Panc1 (cell line): ENCODE measurements around the gene BNIP2. TPM values are rescaled to one million over a fixed set of nuclear protein-coding genes. Genes with fewer than 3 reads are reported as not detected.

Experiments
- ATAC-seq: fragments of 200-7000 bp; cut with Tn5 transposase; 2 replicates; pipeline ENCODE4 v1.9.1; 2020; ENCODE audit warnings: mild to moderate bottlenecking, moderate library complexity
- BruUV-seq: library from RNA; stranded (reverse); fragments of 400-500 nt; replicated peaks from 2 replicates; lab custom pipeline; 2021; lab: Mats Ljungman, UMichigan
- CTCF ChIA-PET: fragments of 300-600 bp; sonication (Branson Sonifier 250); formaldehyde crosslinking; loops from one replicate; lab custom pipeline; 2022; ENCODE audit warnings: antibody characterized with exemption; lab: Charles Lee
- POLR2A ChIA-PET: fragments of 300-600 bp; sonication (Branson Sonifier 250); formaldehyde crosslinking; loops from one replicate; lab custom pipeline; 2022; ENCODE audit warnings: antibody characterized with exemption; lab: Charles Lee
- DNase-seq: peaks from one replicate; pipeline ENCODE4 v3.0.0-alpha.2; 2010; ENCODE audit warnings: low read depth, low spot score
- H3K27ac ChIP-seq: 2 replicates; pipeline ENCODE4 v1.5.1; 2011; ENCODE audit warnings: mild to moderate bottlenecking, low read length, inconsistent platforms
- H3K27me3 ChIP-seq: fragments of 200-500 bp; sonication (Bioruptor generic); 2 replicates; pipeline ENCODE4 v1.6.0; 2014; ENCODE audit warnings: low read length, inconsistent platforms; ENCODE audit not compliant: control insufficient read depth, insufficient read depth
- H3K36me3 ChIP-seq: fragments of 200-500 bp; sonication (Bioruptor generic); 2 replicates; pipeline ENCODE4 v1.5.1; 2014; ENCODE audit warnings: inconsistent platforms, mild to moderate bottlenecking, low read length, moderate library complexity; ENCODE audit not compliant: control insufficient read depth, insufficient read depth
- H3K4me1 ChIP-seq: 2 replicates; pipeline ENCODE4 v1.5.1; 2011; ENCODE audit warnings: inconsistent platforms, mild to moderate bottlenecking, low read length, moderate library complexity; ENCODE audit not compliant: control insufficient read depth, insufficient read depth
- H3K4me3 ChIP-seq, 2 experiments: 2 replicates each; pipeline ENCODE4 v1.5.1; 2011 to 2012; ENCODE audit warnings: low read depth in 2 of 2, low read length in 2 of 2, mild to moderate bottlenecking in 2 of 2, inconsistent platforms in 1 of 2, moderate library complexity in 1 of 2
- H3K9me3 ChIP-seq: fragments of 200-500 bp; sonication (Bioruptor generic); 2 replicates; pipeline ENCODE4 v1.5.1; 2014; ENCODE audit warnings: low read depth, mild to moderate bottlenecking, inconsistent platforms, low read length, moderate library complexity; ENCODE audit not compliant: control insufficient read depth, insufficient read depth
- CTCF ChIP-seq: fragments of 450-650 bp; IDR thresholded peaks from 2 replicates; pipeline ENCODE4 v1.5.1; 2017; ENCODE audit warnings: mild to moderate bottlenecking
- POLR2AphosphoS5 ChIP-seq: IDR thresholded peaks from 2 replicates; pipeline ENCODE4 v1.6.1; 2012; ENCODE audit warnings: mild to moderate bottlenecking, low read depth, low read length, moderate library complexity
- REST ChIP-seq, 2 experiments: IDR thresholded peaks; 2 replicates each; pipeline ENCODE4 v1.6.1; 2011 to 2012; ENCODE audit warnings: low read depth in 2 of 2, control low read depth in 1 of 2, low read length in 1 of 2, mild to moderate bottlenecking in 1 of 2, moderate library complexity in 1 of 2; ENCODE audit not compliant: insufficient read depth in 1 of 2
- SIN3A ChIP-seq: IDR thresholded peaks from 2 replicates; pipeline ENCODE4 v1.6.1; 2012; ENCODE audit warnings: low read depth, mild to moderate bottlenecking, low read length, moderate library complexity, borderline replicate concordance; ENCODE audit not compliant: insufficient read depth
- TCF7L2 ChIP-seq: IDR thresholded peaks from 2 replicates; pipeline ENCODE4 v1.6.1; 2011; ENCODE audit warnings: mild to moderate bottlenecking, low read depth, low read length, inconsistent platforms
- in situ Hi-C: cut with HindIII; loops from 2 replicates; pipeline ENCODE4 v1.10.0; 2016; ENCODE audit warnings: low sequenced_read_pairs, low pct_unique_long_range_greater_than_20kb
- intact Hi-C: fragments of 100-400 bp; cut with micrococcal nuclease; formaldehyde crosslinking; loops from one replicate; pipeline ENCODE4 v1.10.0; 2022; ENCODE audit not compliant: unreplicated experiment
- total RNA-seq: library from RNA; stranded (reverse); gene quantifications from one replicate; pipeline ENCODE4 v1.2.1, GENCODE V29; 2021; ENCODE audit not compliant: unreplicated experiment

BNIP2 gene
- total RNA-seq, 1 experiment from 2014 or later, result 70.7 TPM

GRCh38 chr15:59702351-59702750 lies 13.2 kb upstream of the BNIP2 start:
- H3K27ac ChIP-seq, result no peak overlapping the region
- CTCF ChIA-PET, result no interaction called here
- TF ChIP-seq TCF7L2 (no peak), REST (IDR thresholded peaks at IDR 0.05; ENCODE audit: insufficient read depth in 1 of 2, low read depth in 2 of 2, low read length in 1 of 2) (no peak), SIN3A (no peak)
- intact Hi-C loops (no loop called here), in situ Hi-C loops (no loop called here)
- no peak overlapping the region for H3K4me3 ChIP-seq
- POLR2A ChIA-PET, result no interaction called here
- no peak for DNase-seq
- no TSS peak for BruUV-seq
- H3K9me3 ChIP-seq, result no peaks in the 10 kb centered on the region
- H3K36me3 ChIP-seq, result no peaks in the 10 kb centered on the region; the same call in 1 of the 2 replicates
- no peak for ATAC-seq
- H3K4me1 ChIP-seq, result no peaks in the 10 kb centered on the region
- H3K27me3 ChIP-seq, result no peaks in the 10 kb centered on the region; the same call in 1 of the 2 replicates

GRCh38 chr15:59701880-59702279 lies 12.8 kb upstream of the BNIP2 start:
- ChIA-PET CTCF (no interaction called here), POLR2A (no interaction called here)
- in situ Hi-C loops (no loop called here), intact Hi-C loops (no loop called here)
- TF ChIP-seq SIN3A (no peak), POLR2AphosphoS5 (no peak), REST (IDR thresholded peaks at IDR 0.05; ENCODE audit: insufficient read depth in 1 of 2, low read depth in 2 of 2, low read length in 1 of 2) (no peak), CTCF (no peak), TCF7L2 (no peak)
- H3K27me3 ChIP-seq, result no peaks in the 10 kb centered on the region; the same call in 1 of the 2 replicates
- H3K4me3 ChIP-seq, result no peak overlapping the region
- no peaks in the 10 kb centered on the region; the same call in 1 of the 2 replicates for H3K36me3 ChIP-seq
- no peak for ATAC-seq
- no peak overlapping the region for H3K27ac ChIP-seq
- BruUV-seq, result no TSS peak
- no peaks in the 10 kb centered on the region for H3K4me1 ChIP-seq
- no peaks in the 10 kb centered on the region for H3K9me3 ChIP-seq
- no peak for DNase-seq
